Heart left ventricle (tissue), 13 donors: ENCODE results near the gene ARHGAP23.

Experiments used
- CTCF ChIP-seq, 12 donors: fragments of 200-600 bp; sonication (generic) in 4 of 12; IDR thresholded peaks; one replicate each; pipeline versions ENCODE4 v1.5.0 to v1.8.0; 2018 to 2022; ENCODE audit warnings: antibody characterized with exemption in 12 of 12, mild to moderate bottlenecking in 5 of 12
- POLR2A ChIP-seq, 2 donors: fragments of 450-650 bp; IDR thresholded peaks; one replicate each; pipeline ENCODE4 v1.6.1; 2017; ENCODE audit warnings: antibody characterized with exemption in 2 of 2, mild to moderate bottlenecking in 2 of 2, moderate library complexity in 2 of 2
- donor health status: ischemic (EF 13 %, LVEDD 7.1; RV severe dilation, severe dysfunction).
- donor health status: DM: no; HTN: yes; CAD: no.
- donor health status: DM: no; HTN: no; CAD: no.
- donor health status: ischemic (EF 25% LVEDD 6.9; RV normal size, moderate dysfunction).
- donor health status: ischemic (EF 25% LVEDD 5.7; RV mildly dilated, moderate dysfunction).
- donor health status: ischemic (EF 35%, LVEDD 5.7; RV mildly dilated, moderate dysfunction).
- donor health status: nonischemic (EF 11% LVEDD 7.7; RV severe dilation, severe dysfunction).
- donor health status: DM: yes; HTN: yes; CAD: no.
- donor health status: PGD.
- donor health status: ischemic (EF 29% LVEDD 5.4; RV normal size, mild dysfunction).
- donor health status: nonischemic (EF 23%, LVEDD 6.1; RV moderate dilation, normal function).

GRCh38 chr17:38430822-38431221 is 2.6 kb downstream of the ARHGAP23 start:
- TF ChIP-seq CTCF (IDR thresholded peaks at IDR 0.05) (no peak), POLR2A (IDR thresholded peaks at IDR 0.05) (no peak)
